Chondrocyte (in vitro differentiated cells): ENCODE data around the gene EPHA4. TPM values are rescaled to one million over a fixed set of nuclear protein-coding genes. Genes with fewer than 3 reads are reported as not detected.

Experiments
- DNase-seq: peaks from one replicate; pipeline ENCODE4 v3.0.0; 2021; ENCODE audit warnings: mixed read lengths, low spot score
- H3K27ac Mint-ChIP-seq: one replicate; pipeline ENCODE4 v1.8.0; 2021; ENCODE audit warnings: mild to moderate bottlenecking, moderate library complexity, mixed read lengths; ENCODE audit not compliant: unreplicated experiment
- H3K27me3 Mint-ChIP-seq: 2 replicates; pipeline ENCODE4 v1.8.0; 2021; ENCODE audit warnings: low read depth, mixed read lengths
- H3K36me3 Mint-ChIP-seq: 2 replicates; pipeline ENCODE4 v1.8.0; 2021; ENCODE audit warnings: low read depth, mixed read lengths
- H3K4me1 Mint-ChIP-seq: 2 replicates; pipeline ENCODE4 v1.8.0; 2021; ENCODE audit warnings: low read depth, mild to moderate bottlenecking, mixed read lengths
- H3K4me3 Mint-ChIP-seq: one replicate; pipeline ENCODE4 v1.8.0; 2021; ENCODE audit warnings: mild to moderate bottlenecking, moderate library complexity, mixed read lengths; ENCODE audit not compliant: unreplicated experiment
- H3K9me3 Mint-ChIP-seq: 2 replicates; pipeline ENCODE4 v1.8.0; 2021; ENCODE audit warnings: low read depth, mixed read lengths
- total RNA-seq: library from RNA; stranded (reverse); gene quantifications from 3 replicates; pipeline ENCODE4 v1.2.1, GENCODE V29; 2021
- TF ChIP-seq, protein P1 (sequence below): fragments of 200-600 bp; sonication (generic); IDR thresholded peaks from 2 replicates; pipeline ENCODE4 v1.5.0; 2021; ENCODE audit warnings: antibody characterized with exemption, mild to moderate bottlenecking, moderate library complexity

The EPHA4 gene
- total RNA-seq, 1 donor from 2014 or later = 3.9 TPM

GRCh38 chr2:221389421-221389820 lies 182.7 kb downstream of the EPHA4 start:
- Mint-ChIP-seq H3K4me3 (no peak overlapping the region), H3K9me3 (no peaks in the 10 kb centered on the region), H3K27ac (no peak overlapping the region), H3K4me1 (no peaks in the 10 kb centered on the region), H3K27me3 (no peaks in the 10 kb centered on the region), H3K36me3 (no peaks in the 10 kb centered on the region)
- no peak for DNase-seq
- TF ChIP-seq, protein P1, sequence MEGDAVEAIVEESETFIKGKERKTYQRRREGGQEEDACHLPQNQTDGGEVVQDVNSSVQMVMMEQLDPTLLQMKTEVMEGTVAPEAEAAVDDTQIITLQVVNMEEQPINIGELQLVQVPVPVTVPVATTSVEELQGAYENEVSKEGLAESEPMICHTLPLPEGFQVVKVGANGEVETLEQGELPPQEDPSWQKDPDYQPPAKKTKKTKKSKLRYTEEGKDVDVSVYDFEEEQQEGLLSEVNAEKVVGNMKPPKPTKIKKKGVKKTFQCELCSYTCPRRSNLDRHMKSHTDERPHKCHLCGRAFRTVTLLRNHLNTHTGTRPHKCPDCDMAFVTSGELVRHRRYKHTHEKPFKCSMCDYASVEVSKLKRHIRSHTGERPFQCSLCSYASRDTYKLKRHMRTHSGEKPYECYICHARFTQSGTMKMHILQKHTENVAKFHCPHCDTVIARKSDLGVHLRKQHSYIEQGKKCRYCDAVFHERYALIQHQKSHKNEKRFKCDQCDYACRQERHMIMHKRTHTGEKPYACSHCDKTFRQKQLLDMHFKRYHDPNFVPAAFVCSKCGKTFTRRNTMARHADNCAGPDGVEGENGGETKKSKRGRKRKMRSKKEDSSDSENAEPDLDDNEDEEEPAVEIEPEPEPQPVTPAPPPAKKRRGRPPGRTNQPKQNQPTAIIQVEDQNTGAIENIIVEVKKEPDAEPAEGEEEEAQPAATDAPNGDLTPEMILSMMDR = no peak

- H3K4me3 Mint-ChIP-seq = no peak overlapping the region
- H3K27me3 Mint-ChIP-seq = no peaks in the 10 kb centered on the region
- TF ChIP-seq, protein P1 = no peak
- no peak for DNase-seq
- H3K4me1 Mint-ChIP-seq = no peaks in the 10 kb centered on the region
- H3K36me3 Mint-ChIP-seq = no peaks in the 10 kb centered on the region
- H3K27ac Mint-ChIP-seq = no peak overlapping the region
- no peaks in the 10 kb centered on the region for H3K9me3 Mint-ChIP-seq
Observed at GRCh38 chr2:221388891-221389290, 183.2 kb downstream of the EPHA4 start.

GRCh38 chr2:221385716-221386115 lies 186.4 kb downstream of the EPHA4 start:
- H3K4me1 Mint-ChIP-seq = no peaks in the 10 kb centered on the region
- DNase-seq = no peak

DNA sequence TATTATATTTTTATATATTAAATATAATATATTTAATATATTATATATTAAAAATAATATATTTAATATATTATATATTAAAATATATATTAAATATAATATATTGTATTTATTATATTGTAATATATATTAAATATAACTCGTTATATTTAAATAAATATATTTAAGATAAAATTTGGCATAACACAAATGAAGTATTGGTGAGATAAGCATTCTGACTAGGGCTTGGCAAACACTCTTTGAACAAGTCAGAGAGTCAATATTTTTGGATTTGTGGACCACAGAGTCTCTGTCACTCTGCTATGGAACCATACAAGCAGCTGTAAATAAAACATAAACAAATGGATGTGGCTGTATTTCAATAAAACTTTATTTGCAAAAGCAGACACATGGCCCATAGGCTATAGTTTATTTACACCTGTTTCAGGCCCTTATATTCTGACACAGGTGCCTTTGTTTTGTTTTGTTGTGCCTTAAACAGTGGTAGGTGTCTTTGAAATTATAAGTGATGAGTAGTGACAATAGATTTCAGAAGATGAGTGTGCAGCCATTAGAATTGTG lies 190.1 kb downstream of the EPHA4 start:
- no peaks in the 10 kb centered on the region for H3K36me3 Mint-ChIP-seq
- no peak overlapping the region for H3K4me3 Mint-ChIP-seq
- no peaks in the 10 kb centered on the region for H3K9me3 Mint-ChIP-seq
- no peaks in the 10 kb centered on the region for H3K4me1 Mint-ChIP-seq
- H3K27me3 Mint-ChIP-seq = no peaks in the 10 kb centered on the region
- no peak overlapping the region for H3K27ac Mint-ChIP-seq
- TF ChIP-seq, protein P1 = no peak
- DNase-seq = no peak

More at GRCh38 chr2:221385716-221386115, 186.4 kb downstream of the EPHA4 start:
- Mint-ChIP-seq H3K27ac (no peak overlapping the region), H3K4me3 (no peak overlapping the region), H3K36me3 (no peaks in the 10 kb centered on the region), H3K27me3 (no peaks in the 10 kb centered on the region), H3K9me3 (no peaks in the 10 kb centered on the region)
- TF ChIP-seq, protein P1 = no peak

DNA sequence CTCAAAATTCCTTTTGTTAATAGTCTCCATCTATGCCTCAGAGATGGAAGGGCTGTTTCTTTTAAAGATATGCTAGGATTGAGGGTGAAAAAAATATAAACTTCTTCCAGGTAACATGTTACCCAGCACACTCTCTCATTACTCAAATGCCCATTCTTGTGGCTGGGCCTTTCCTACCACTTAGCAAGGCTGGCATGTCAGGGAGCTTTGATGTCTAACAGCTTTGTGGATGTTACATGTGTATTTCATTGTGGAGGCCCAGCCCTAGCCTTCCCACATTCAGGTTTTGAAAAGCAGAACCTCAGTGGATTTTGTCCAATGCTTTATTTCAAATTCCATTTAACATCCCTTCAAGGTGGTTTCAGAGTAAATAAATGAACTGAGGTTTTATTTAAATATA lies 191.4 kb downstream of the EPHA4 start:
- Mint-ChIP-seq H3K36me3 (no peaks in the 10 kb centered on the region), H3K27me3 (no peaks in the 10 kb centered on the region), H3K4me1 (no peaks in the 10 kb centered on the region), H3K27ac (no peak overlapping the region), H3K9me3 (no peaks in the 10 kb centered on the region), H3K4me3 (no peak overlapping the region)
- TF ChIP-seq, protein P1 = no peak
- no peak for DNase-seq
